GM12872 (cell line): ENCODE data around the gene ATL2.
A peak's percentile ranks its signal among the peaks of the same experiment; 100 is the strongest.

ENCODE experiments used
- CTCF ChIP-seq: IDR thresholded peaks from 3 replicates; pipeline ENCODE4 v1.5.1; 2011; ENCODE audit warnings: low read depth, mild to moderate bottlenecking, low read length, moderate library complexity; ENCODE audit not compliant: insufficient read depth

The ATL2 gene

GRCh38 chr2:38277245-38278116, 99.6 kb downstream of the ATL2 start:
- no peak for TF ChIP-seq CTCF

- TF ChIP-seq CTCF = peak; percentile 49; the same call in 2 of the 3 replicates
Measured at GRCh38 chr2:38274286-38275276, 102.5 kb downstream of the ATL2 start.

GRCh38 chr2:38271697-38272096, 105.4 kb downstream of the ATL2 start:
- no peak for TF ChIP-seq CTCF

- no peak for TF ChIP-seq CTCF
Measured at GRCh38 chr2:38269421-38269820, 107.7 kb downstream of the ATL2 start.

- no peak for TF ChIP-seq CTCF
Measured at GRCh38 chr2:38268691-38269327, 108.3 kb downstream of the ATL2 start.

- no peak for TF ChIP-seq CTCF
Measured at GRCh38 chr2:38268001-38268400, 109.1 kb downstream of the ATL2 start.

- TF ChIP-seq CTCF = no peak
Measured at GRCh38 chr2:38267270-38267925, 109.7 kb downstream of the ATL2 start.
